ENCODE results near the gene RSBN1.

The RSBN1 gene

DNA sequence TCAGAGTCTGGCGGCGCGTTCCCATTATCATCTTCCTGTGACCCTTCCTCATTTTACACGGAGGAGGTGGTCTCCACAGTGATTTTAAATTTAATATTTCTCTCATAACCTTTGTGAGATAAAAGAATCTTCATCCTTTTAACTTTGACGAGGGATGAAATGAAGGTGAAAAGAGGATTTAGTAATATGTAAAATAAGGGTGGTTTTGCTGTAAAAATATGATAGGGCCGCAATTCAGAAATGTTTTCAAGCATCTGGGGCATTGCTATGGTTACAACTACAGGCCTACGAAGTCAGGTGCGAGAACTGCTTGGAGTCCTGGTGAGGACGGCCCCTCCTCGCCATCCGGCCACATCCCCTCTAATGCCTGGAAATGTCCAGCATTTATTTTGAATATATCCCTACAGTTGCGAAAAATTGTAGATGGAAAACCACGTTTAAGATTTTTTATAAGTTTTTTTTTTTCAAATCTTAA lies 422 bp upstream of the RSBN1 start:
- no peak for DNase-seq (ENCODE audit: low read depth in 2 of 2)

DNA sequence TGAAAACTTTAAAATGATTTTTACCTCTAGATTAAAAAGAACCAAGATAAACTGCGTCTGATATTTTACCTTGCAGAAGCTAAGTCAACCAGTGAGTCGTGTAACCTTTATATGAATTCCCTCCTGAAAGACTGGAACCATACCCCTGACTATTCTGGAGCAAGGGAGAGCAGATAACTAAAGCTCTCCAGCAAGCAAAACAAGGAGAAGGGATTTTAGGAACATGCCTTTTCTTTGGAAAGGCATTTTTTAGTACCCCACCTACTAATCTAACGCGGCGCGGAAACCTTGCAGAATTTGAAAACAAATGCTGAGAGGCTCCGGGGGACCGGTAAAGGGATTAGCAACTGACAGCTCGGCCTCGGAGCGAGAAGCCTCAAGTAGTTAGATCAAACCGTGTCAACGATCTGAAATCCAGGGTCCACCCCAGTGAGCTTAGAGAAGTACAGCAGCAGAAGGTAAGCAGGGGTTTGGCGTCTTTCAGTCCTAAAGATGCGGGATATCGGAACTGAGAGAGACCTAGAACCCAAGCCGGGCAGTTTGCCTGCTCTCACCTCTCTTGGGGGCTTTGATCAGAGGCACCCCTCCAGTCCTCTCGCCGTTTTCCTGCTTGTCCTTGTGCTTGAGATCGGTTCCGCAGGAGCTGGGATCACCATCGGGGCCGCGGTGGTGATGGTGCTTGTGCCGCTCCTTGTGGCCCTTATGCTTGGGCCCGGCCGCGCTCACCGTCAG lies 954 bp downstream of the RSBN1 start:
- no peak for DNase-seq (ENCODE audit: low read depth in 2 of 2)

DNA sequence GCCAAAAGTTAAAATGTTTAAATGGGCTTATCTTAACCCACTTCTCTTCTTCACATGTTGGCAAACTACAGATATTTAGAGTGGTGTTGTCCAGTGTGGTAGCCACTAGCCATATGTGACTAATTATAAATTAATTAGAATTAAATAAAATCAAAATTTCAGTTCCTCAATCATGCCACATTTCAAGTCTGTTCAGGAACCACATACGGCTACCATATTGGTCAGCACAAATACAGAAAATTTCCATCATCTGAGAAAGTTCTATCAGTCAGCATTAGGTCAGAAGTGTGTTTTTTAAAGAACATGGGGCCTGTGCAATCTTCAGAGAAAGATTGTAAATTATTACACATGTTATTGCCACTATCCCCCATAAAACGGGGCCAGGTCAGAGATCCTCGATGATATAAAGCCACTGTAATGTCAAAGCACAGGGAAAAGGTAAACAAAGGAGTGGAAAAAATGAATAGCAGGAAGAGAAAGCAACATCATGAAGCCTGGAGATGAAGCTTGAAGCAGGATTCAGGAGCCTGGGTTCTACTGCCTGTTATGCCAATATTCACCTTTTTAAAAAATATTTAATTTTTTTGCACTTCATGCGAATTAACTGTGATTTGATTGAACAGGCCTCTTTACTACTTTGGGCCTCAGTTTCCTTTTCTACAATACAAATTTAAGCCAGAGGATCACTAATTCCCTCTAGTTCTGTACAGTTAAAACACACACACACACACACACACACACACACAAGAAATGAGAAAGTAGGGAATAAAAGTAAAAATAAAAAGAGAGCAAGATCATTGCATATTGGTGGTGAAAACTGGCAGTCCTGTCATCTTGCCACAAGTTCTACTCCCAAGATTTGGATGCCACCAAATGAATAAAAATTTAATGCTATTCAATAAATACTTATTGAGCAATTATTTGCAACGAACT lies 2.3 kb downstream of the RSBN1 start:
- no peak for DNase-seq (ENCODE audit: low read depth in 2 of 2)

DNA sequence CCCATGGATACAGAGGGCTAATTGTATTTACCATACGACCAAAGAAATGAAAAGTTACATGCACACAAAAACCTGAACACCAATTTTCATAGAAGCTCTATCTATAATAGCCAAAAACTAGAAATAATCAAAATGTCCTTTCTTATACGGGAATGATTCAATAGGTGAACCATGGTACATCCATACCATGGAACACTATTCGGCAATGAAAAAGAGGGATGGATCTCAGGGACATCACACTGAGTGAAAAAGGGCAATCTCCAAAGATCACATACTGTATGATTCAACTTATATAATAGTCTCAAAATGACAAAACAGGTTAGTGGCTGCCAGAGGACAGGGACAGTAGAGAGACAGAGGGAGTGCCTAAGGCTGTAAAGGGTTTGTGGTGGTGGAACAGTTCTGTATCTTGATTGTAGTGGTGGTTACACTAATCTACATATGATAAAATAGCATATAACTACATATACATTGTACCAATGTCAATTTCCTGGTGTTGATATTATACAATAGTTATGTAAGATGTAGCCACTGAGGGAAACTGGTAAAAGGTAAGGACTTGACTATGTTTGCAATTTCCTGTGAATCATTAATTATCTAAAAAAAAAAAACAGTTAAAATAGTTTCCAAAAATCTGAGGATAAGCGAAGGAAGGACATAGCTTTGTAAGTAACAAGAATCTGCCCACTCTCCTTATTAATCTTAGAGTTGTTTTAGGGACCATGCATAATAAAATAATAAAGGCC lies 3.7 kb downstream of the RSBN1 start:
- DNase-seq (ENCODE audit: low read depth in 2 of 2) = no peak

DNA sequence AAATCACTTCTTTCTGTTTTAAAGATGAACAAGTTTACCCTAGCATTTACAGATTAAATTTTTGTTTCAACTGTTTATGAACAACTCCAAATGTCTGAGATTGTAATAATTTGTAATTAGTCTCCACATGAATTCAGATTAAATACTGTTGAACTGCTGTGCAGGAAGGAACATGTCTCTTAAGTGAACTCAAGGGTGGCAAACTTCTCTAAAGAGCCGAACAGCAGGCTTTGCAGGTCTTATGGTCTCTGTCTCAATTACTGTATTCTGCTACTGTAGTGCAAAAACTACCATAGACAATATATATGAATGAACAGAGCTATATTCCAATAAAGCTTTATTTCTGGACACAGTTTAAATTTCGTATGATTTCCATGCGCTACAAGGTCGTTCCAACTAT lies 6.6 kb downstream of the RSBN1 start:
- DNase-seq (ENCODE audit: low read depth in 2 of 2) = no peak

DNA sequence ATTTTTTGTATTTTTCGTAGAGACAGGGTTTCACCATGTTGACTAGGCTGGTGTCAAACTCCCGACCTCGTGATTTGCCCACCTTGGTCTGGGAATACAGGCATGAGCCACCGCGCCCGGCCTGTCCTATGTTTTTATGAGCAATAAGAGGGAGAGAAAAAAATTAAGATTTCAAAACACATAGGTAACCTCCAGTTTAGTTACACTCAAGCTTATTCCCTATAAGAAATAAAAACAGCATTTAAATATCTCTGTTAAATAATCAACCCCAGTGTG lies 7.1 kb downstream of the RSBN1 start:
- DNase-seq (ENCODE audit: low read depth in 2 of 2) = no peak

DNA sequence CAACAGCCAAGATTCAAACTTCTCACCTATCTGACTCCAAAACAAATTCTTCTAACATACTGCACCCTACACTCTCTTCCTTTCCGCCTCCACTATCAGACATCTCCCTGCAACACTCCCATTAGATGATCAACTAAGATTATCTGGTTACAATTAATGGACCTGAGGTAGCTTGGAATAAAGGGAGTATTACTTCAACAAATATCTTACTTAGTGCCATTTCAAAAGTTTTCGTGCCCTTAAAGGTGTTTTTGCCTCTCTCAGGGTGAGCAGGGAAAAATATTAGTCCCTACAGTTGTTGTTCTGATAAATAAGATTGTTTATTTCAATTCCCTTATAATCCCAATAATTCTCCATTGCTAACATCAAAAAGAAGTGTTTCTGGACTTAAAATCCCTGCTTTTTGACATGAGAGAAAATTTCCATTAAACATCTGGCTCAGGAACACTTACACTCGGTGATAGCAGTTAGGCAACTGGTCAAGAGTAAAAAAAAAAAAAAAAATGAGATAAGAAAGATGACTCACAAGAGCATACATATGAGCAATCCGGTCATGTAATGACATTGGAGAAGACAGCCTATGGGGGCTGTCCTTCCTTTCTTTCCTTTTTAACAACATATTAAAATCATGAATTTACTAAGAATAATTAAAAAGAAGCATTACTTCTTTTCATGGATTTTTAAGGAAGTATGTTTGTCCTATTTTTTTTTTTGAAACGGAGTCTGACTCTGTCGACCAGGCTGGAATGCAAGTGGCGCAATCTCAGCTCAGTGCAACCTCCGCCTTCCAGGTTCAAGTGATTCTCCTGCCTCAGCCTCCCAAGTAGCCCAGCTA lies 7.6 kb downstream of the RSBN1 start:
- no peak for DNase-seq (ENCODE audit: low read depth in 2 of 2)

DNA sequence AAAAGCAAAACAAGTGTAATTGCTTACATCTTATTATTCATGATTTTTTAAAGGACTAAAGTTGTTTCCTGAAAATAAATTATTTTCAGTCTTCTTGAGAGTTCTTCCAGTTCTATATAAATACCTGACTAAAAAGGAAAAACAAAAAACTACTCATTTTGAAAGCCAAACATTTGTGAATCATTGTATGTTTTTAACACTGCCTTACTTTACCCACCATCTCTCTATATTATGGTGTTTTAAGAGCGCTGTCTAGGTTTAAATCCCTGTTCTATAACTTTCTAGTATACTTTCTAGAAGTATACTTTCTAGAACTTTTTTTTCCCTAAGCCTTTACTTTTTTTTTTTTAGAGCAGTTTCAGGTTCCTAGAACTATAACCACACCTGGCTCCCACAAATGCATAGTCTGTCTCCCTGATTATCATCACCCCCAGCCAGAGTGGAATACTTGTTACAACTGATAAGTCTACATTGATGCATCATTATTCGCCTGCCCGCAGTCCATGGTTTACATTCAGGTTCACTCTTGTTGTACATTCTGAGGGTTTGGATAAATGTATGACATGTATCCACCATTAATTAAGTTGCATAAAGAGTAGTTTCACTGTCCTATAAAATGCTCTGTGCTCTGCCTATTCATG lies 9.8 kb downstream of the RSBN1 start:
- no peak for DNase-seq (ENCODE audit: low read depth in 2 of 2)

DNA sequence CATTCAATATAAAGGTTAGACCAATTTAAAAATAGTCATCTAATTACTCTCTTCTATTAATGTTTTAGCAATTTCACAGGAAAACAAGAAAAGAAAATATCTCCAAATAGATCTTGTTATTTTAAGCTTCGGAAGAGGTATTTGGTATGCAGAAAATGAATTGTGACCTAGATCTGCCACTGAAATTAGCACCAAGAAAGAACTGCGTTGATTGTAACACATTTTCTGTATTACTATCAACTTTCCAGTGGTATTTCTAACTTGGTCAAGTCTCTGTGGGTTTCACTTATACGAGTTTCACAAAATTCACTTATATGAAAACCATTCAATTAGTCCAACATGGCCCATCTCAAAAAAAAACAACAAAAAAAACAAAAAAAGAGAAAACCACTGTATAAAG lies 11.8 kb downstream of the RSBN1 start:
- DNase-seq (ENCODE audit: low read depth in 2 of 2) = no peak

DNA sequence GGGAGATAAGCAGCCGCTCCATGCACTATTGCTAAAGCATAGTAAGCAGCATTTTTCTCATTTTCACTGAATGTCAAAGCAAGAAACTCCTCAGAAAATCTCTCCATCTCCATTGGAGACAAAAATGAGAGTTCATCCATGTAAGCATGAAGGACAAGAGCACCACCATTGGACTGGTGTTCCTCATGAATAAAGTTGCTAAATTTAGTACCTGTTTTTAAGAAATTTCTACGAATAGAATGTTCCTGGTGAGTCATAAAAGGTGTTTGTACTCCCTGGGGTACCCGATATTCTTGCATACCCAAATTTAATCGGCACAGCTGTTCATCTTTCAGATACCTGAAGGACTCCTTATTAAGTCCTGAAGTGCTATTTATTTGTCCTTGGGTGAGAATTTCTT lies 14.8 kb downstream of the RSBN1 start:
- no peak for DNase-seq (ENCODE audit: low read depth in 2 of 2)

DNA sequence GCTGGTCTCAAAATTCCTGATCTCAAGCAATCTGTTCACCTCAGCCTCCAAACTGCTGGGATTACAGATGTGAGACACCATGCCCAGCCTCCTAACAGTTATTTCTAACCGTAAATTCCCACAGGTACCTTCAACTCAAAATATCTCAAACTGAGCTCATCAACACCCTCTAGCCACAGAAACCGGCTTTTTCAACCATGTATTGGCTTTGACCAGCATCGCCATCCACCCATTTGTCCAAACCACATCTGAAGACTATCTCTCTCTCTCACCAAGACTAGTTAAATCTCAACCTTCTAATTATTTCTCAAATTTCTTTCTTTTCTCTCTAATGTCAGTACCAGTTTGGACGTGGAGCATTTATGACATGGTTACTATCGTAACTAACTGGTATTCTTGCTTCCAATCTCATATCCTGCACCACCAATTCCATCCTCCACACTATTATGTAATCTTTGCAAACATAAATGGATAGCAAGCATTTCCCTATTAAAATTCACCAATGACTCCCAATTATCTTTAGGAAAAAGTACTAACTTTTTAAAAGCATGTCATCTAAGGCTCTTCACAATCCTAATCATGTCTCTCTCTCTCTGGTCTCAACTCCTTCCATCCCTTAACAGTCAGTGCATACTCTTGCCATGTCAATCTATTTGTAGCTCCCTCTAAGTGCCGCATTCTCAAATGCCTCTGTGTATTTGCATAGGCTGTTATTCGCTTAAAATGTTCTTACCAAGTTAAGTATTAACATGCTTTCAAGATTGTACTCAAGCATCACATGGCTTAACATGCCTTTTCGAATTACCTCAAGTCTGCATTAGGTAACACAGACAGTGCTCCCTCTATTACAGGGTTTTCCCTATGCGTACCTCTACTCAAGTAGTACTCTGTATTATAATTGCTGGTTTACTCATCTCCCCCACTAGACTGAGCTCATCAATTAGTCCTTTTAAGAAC lies 18.1 kb downstream of the RSBN1 start:
- DNase-seq (ENCODE audit: low read depth in 2 of 2) = no peak

DNA sequence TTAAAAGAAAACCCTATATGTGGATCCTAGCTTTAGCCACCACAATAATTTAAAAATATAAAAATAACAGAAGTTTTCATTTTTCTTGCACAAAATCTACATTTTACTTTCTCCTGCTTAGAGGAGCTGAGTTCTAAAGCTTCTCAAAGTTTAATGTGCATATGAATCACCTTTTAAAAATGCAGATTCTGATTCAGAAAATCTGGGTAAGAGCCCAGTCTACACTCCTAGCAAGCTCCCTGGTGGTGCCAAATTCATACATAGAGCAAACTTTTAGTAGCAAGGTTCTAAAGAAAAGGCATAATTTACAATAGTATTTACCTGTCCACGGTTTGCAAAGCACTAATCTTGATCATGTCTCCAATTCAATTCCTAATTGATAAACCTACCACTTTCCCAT lies 19.3 kb downstream of the RSBN1 start:
- DNase-seq (ENCODE audit: low read depth in 2 of 2) = no peak

DNA sequence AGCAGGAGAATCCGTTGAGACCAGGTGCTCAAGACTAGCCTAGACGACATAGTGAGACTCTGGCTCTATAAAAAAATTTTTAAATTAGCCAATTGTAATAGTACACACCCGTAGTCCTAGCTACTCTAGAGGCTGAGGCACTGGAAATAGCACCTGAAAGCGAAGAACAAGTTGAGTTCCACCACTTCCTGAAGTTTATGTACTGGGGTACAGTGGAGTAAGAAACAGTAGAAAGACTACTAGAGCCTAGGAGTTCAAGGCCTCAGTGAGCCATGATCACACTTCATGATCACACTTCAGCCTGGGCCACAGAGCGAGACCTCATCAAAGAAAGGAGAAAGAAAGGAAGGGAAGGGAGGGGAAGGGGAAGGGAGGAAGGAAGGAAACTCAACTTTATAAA lies 19.8 kb downstream of the RSBN1 start:
- no peak for DNase-seq (ENCODE audit: low read depth in 2 of 2)

DNA sequence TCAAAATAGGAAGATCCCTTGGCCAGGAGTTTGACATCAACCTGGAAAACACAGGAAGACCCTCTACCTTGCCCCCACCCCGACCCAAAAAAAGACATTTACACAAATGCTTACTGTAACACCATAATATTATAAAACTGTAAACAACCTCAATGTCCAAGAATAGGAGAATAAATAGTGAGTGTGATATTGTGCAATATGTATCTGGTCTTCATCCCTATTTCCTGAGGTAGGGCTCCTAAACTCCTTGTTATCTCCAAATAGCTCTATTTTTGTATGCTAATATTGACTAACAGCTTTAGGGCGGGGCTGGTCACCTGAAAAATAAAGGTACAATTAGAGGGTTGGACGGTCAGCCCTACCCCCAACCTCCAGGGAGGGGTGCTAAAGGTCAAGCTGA lies 23.5 kb downstream of the RSBN1 start:
- DNase-seq (ENCODE audit: low read depth in 2 of 2) = no peak

DNA sequence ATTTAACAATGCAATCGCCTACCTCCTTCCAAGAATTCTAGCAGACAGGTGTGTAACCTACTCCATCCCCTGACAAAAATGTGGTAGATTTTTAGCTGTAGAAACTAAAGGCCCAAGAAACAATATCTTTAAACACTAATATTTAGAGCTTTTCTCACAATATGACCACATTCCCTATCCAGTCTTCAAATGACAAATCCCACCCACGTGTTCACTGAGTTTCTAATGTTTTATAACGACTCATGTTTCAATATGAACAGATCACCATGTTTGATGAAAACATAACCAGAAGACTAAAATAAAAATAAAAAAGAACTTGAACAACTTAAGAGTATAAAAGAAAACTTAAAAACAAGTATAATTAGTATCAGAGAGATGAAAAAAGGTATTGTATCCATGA lies 24.6 kb downstream of the RSBN1 start:
- DNase-seq (ENCODE audit: low read depth in 2 of 2) = no peak

DNA sequence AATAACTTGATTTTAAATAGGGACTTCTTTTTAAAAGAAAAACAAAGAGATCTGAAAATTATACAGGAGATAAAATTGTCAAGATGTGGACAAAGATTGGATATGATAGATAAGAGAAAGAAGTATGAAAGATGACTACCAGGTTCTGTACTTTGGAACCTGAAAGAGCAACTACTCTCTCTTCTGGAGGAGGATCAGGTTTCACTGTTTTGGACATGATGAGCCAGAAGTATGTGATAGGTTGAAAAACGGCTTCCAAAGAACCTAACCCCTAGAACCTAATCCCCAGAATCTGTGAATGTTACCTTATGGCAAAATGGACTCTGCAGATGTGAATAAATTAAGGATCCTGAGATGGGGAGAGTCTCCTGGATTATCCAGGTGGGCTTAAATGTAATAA lies 26.2 kb downstream of the RSBN1 start:
- no peak for DNase-seq (ENCODE audit: low read depth in 2 of 2)

DNA sequence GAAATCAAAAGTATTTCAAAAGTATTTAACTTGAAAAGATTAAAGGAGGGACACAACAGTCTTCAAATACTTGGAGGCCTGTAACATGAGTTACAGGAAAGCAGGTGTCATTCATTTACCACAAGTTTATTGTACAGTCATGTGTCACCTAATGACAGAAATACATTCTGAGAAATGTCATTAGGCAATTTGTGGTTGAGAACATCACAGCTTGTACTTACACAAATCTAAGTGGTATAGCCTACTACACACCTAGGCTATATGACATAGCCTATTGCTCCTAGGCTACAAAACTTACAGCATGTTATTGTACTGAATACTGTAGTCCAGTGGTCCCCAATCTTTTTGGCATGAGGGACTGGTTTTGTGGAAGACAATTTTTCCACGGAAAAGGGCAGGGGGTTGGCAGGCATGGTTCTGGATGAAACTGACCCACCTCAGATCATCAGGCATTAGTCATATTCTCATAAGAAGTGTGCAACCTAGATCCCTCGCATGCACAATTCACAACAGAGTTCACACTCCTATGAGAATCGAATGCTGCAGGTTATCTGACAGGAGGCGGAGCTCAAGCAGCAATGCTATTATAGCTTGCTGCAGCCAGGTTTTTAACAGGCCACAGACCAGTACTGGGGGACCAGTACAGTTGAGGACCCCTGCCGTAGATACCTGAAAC lies 28.0 kb downstream of the RSBN1 start:
- DNase-seq (ENCODE audit: low read depth in 2 of 2) = no peak

DNA sequence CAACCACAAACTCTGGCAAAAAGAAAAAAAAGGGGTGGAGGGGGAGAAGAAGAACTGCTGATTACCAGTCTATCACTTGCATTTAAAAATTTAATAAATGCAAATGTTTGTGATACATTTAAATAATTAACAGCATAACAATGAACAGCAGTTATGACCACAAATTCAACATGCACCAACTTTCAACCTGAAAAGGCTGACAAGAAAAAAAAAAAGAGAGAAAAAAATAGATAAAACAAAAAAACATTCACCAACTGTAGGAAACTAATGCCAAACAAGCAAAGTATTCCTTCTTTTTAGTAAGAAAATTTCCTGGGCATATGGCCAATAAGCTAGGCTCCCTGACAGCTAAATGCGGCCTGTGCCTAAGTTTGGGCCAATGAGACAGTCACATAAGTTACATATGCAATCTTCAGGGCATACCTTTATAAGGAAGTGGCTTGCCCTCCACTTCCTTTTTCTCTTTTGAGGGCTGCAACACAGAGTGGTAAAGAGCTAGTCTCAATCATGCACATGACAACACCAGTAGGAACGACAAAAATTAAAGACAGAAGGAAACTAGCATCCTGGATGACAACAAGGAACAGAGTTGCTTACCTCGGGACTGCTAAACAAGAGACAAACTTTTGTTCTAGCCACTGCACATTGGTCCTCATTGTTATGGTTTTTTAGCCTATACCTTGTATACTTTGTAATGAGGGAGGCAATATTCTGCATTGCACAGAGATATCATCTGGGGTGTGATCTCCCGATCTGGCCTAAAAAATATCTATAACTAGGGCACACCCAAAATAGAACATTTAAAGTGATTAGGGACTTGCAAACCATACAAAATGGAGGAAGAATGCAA lies 28.8 kb downstream of the RSBN1 start:
- DNase-seq (ENCODE audit: low read depth in 2 of 2) = no peak

DNA sequence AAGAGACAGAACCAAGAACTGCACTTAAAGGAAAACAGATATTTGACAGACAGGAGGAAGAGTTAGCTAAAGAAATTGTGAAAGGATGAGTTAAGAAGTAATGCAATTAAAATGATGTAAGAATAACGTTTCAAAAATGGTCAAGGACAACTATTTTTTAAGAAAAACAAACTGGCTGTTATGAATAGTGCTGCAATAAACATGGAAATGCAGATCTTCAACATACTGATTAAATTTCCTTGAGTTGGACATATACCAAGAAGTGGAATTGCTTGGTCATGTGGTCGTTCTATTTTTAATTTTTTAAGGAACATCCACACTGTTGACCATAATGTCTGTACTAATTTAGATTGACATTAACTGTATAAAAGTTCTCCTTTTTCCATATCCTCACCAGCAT lies 29.9 kb downstream of the RSBN1 start:
- DNase-seq (ENCODE audit: low read depth in 2 of 2) = no peak
